Hindlimb muscle (tissue), 1 donor: ENCODE results near the gene SPTLC3. TPM values are rescaled to one million over a fixed set of nuclear protein-coding genes. Genes with fewer than 3 reads are reported as not detected.
A peak's percentile ranks its signal among the peaks of the same experiment; 100 is the strongest.

ENCODE experiments used
- DNase-seq: peaks from one replicate; pipeline ENCODE4 v3.0.0-alpha.2; 2013
- polyA plus RNA-seq: library from polyadenylated mRNA; unstranded; fragments of 120-200 nt; gene quantifications from one replicate; pipeline ENCODE4 v1.2.1, GENCODE V29; 2013; ENCODE audit not compliant: insufficient read length

SPTLC3 gene
- polyA plus RNA-seq, 1 donor: 1.5 TPM

DNA sequence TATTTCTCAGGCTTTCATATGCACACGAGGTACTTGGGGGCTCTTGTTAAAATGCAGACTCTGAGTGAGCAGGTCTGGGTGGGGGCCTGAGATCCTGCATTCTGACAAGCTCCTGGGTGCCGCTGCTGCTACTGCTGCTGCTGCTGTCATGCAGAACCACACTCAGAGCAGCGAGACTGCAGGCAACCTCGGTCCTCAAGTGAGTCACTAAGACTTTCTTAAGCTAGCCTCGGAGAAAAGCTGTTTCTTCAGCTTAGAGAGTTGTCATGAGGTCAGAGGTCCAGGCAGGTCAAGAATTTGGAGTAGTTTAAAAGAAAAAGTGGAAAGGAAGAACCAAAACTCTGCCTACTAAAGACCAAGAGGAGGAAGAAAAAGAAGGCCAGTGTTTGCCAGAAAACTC, 92.9 kb downstream of the SPTLC3 start:
- DNase-seq: no peak

DNA sequence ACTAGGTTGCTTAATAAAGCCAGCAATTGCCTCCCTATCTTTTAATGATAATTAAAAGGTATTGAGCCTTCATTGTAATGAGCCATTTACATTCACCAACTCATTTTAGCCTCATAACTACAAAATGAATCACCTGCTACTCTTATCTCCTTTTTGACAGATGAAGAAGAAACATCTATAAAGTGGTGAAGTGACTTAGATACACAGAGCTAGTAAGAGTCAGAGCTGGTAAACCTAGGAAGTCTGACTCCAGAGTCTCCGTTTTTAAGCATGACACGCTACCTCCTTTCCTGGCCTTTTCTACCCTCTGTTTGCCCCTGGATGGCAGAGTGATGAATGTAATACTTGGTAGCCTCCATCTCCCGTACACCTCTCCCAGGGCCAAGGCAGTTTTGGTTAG, 93.5 kb downstream of the SPTLC3 start:
- no peak for DNase-seq

DNA sequence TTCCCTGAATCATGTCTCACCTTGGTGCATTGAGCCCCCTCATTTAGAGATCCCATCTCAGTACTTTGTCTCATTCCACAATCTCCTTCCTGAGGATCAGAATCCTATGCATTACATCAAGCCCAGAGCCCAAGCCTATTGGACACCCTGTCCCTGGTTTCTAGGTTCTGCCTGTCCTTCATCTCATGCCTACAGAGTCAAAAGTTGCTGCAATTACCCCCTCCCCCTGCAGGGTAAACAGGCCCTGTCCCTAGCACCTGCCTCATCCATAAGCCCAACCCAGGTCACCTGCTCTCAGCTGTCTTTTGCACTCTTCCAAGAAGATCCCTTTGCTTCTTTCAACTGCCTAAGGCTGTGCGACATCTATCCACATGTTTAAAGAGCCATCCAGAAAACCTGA, 93.9 kb downstream of the SPTLC3 start:
- no peak for DNase-seq

DNA sequence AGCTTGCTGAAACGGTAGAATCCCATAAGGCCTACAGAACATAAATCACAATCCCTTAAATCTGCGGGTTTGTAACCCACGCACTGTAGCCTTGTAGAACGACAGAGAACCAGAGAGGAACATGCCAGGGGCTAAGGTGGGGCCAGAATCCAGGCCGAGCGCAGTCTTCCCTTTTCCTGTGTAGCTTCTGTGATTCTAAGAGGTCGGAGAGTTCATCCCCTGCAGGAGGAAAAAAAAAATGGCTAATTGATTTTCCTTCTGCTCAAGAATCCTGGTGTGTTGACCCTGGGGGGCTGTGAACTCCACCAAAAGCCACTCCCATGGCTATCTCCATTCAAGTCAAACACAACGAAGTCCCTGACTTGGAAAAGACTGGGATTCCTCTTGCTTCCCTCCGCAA, 96.3 kb downstream of the SPTLC3 start:
- DNase-seq: no peak

DNA sequence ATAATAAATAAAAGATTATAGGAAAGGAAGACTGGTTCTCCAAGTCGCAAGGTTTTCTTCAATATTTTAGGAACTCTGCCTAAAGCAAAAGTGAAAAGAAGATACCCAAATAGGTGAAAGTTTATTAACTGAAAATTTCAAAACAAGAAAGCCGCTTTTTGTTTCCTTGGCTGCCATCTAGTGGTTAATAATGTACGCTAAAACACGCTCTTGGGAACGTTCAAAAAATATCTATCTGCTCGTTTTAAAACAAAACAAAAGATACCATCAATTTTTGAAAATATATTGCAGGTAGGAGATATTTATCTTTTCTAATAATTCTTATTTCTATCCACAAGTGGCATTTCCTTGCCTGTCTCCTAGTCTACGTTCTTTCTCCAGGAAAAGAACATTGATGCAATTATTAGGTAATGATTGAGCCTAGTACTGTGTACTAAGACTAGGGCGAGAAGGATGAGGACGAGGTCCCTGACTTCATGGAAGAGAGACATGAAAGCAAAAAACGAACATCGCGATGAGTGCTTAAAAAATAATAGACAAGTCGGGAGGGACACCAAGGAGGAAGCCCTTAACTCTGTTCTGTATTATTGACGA, 97.2 kb downstream of the SPTLC3 start:
- no peak for DNase-seq

DNA sequence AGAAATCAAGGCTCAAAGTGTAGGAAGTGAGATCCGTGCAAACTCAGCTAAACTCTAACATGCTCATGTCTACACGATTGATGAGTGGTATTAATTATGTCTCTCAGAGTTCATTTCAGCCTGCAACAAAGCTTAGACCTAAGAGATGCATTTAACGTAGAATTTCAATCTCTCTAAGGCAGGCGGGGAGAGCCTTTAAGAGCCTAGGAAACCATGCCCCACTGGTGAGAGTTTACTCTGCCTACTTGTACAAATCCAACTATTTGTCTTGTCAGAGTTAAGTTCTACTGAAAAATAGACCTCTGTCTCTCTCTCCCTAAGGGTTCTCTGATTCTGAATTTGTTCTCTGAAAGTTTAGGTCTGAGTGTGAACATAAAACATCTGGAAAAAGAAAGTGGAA, 100.9 kb downstream of the SPTLC3 start:
- DNase-seq: no peak

DNA sequence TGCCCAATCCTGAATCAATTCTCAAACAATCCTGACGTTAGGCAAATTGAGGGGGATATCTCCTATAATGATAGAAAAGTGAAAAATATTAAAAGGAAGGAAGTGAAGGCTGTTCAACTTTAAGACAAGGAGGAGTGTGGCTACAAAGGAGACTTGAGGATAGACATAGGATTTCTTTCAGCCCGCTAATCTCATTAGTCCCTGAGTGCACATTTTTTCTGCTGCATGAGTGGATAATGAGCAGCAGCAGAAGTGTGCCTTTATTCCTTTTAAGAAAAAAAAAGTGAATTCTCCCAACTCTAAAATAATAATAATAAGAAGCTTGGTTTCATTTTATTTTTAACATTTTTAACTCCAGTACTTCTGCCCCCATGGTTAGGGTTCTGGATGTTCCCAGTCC, 102.0 kb downstream of the SPTLC3 start:
- no peak for DNase-seq

DNA sequence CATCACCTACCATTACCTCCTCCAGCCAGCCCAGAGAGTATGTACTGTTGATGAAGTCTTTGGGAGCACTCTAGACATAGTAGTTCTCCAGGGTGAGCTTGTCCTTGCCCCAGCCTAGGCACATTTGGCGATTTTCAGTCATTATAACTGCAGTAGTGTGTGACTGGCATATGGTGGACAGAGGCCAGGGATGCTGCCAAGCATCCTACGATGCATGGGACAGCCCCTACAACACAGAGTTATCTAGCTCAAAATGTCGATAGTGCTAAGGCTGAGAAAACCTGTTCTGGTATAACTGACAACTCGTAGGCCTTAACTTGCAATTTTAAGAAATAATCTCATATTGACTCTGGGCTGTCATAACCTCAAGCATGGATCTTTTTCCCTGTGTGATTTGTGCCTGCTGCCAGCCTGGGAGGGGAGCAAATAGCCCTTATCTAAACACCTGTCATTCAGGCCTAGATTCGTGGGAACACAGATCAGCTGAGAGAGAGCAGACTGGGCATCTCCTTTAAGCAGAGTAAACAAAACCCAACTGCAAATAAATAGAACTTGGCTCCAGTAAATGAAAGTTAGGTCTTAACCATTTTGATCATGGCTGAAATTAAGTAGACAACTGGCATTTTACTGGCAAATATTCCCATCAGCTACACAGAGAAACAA, 102.6 kb downstream of the SPTLC3 start:
- DNase-seq: no peak

DNA sequence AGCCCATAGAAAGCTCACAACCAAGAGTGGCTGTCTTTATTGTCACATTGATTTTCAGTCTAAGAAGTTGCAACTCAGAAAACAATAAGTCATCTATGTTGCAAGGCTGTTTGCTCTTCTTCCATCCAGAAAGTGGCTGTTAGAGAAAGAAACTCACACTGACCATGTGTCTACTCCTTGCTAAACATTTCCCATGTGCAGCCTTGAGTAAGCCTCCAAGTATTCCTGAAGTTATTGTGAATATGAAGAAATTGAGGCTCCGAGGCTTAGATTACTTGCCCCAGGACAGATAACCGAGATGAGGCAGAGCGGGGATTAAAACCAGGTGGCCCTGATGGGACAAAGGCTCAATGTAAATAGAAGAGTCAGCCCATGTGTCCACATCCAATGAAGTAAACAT, 105.0 kb downstream of the SPTLC3 start:
- no peak for DNase-seq

DNA sequence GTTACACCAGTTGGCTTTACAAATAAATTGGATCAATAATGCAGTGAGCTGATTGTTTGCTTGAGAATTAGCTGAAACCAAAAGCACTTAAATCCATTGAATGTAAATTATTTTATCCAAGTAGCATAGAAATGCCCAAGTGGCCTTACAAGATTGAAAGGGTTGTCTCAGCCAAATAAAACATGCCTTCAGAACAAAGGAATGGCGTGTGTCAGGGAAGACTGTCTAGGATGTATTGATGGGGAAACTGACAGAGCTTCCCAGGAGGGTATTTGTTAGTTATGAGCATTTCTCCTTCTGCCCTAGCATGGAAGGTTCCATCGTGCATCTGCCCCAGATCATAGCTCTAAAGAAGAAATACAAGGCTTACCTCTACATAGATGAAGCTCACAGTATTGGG, 108.4 kb downstream of the SPTLC3 start:
- no peak for DNase-seq

DNA sequence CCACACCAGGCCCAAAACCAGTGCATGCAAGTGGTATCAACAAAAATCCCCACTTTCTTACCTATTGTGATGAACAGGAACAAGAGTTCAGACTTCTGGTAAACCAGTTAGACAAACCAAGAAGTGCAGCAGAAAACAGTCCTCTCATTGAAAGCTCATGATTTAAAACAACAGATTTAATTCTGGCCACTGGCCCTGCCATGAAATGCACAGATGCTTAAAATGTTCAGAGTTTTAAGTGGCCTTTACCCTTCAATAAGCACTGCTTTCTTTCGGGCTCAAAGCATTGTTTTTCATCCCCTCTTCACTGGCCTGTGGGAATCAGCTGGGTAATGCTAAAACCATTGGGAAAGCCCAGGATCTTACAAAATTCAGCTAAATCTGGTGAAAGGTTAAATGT, 109.9 kb downstream of the SPTLC3 start:
- DNase-seq: no peak

DNA sequence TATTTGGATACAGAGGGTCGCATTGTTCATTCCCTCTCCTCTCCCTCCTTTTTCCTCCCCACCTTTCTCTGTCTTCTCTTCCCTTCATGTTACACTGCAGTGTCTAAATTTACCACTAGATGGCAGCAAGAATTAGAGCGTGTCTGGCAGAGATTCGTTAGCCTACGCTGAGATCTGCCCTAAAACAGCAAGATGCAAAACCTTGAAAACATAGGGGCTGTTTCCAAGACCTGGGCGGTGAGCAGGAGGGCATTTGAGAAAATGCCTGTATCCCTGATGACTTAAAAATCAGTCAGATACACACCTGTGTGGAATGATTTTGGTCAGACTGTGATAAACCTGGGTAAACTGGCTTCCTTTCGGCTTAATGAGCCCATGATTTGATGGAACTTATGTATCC, 110.8 kb downstream of the SPTLC3 start:
- peak; percentile 75 for DNase-seq

DNA sequence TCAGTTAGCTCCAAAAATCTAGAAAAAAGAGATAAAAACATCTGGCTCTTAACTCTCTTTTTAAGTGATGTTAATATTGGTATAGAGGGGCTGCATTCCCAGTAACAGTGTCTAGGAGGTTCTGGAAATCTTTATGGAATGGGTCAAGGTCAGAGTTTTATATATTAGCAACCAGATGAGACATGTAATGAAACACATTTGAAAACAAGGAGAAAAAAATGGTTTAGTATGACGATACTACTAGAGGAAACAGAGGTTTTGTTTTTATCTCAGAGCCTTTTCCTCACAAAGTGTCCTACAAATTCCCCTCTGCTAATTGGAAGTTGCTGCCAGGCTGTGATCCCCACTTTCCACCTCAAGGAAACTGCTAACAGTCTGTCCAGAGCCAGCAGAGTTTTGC, 111.7 kb downstream of the SPTLC3 start:
- DNase-seq: no peak

DNA sequence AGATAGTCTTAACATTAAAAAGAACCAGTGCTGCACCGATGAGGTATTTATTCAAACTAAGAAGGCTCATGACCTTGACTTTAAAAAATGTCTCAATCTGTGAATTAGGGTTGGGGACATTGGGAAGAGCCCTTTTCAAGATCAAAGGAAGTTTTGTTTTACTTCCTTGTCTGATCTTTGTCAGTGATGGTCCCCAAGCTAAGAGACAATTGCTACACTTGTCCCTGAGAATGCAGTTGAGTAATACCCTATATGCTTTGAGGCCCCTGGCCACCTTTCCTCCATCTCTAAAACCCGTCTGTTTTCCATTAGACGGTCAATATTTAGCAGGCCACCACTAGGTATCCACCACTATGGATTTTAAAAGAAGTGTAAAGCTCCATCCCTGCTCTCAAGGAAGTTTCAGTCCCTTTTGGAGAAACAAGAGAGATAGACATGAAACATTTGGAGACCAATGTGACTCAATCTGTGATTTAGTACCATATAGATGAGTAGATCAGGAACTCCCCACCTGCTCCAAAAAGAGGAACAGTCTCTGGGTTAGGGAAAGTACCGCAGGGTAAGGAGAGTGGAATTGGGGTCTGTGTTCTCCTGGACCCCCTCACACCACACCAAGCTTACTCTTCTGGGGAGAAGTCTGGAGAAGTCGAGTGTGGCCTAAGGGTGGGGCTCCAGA, 113.2 kb downstream of the SPTLC3 start:
- no peak for DNase-seq

DNA sequence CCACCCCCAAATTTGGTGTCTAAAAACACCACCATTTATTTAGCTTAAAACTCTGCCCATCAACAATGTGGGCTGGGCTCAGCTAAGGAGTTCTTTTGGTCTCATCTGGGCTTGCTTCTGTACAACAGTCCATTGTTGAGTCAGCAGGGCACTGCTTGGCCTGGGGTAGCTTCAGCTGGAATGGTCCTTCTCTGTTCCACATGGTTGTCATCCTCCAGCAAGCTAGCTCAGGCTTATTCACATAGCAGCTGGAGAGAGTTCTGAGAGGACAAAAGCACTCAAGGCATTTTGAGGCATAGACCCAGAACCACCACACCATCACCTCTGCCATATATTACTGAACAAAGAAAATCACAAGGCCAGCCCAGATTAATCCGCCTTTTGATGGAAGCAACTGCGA, 116.7 kb downstream of the SPTLC3 start:
- no peak for DNase-seq

DNA sequence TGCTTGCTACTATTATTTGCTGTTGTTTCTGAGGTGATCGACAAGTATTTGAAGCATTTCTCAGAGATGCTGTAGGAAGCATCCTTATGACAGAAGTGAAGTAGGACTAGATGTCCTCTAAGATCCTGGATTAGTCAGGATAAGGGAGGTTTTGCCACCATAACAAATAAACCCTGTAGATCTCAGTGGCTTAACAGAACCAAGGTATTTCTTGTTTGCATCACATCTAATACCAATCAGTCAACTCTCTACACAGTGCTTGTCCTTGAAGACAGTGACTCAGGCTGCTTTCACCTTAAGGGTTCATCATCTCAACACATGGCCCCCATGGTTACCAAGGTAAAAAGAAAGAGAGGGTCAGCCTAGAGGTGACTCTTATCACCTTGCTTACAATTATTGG, 119.4 kb downstream of the SPTLC3 start:
- no peak for DNase-seq

DNA sequence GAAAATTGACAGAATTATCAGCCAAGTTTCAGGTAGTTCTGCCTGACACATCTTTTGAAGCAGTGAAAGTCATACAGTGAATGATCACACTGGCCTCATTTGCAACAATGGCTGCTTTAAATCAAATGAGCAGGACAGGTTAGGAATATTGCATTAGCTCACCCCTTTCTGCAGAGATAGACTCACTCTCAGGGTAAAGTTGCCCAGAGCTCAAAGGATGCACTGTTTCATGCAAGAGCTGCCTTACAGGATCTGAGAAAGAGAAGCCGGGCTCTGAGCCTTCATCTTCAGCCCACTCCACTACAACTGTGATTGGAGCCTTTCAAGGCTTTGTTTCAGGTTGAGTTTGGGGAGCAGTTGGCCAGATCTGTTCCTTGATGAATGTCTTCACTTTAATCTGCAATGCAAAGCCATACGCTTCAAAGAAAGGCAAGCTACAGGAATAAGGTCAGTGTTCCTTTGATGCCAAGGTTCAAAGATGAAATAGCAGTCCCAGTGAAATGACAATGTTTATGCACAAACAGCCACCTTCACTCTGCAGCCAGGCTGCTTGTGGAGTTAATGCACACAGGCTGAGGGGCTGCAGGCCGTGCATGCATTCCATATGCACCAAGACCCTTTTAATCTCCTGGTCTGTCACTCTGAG, 121.4 kb downstream of the SPTLC3 start:
- no peak for DNase-seq

DNA sequence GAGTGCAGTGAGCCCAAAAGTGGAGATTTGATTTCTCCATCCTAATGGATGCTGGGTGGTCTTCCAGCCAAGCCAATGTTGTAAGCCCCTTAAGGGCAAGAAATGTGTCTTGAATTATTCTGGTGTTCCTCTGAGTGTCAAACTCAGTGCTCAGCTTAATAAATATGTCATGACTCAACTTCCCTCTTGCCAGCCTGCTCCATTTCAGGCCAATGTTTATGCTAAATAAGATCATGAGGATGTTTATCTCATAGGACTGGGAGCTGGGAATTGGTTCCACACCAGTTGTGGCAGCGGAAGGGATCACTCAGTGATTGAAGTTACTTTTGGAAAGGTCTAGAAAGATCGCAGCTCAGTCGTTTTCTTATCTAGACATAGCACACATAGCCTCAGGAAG, 121.9 kb downstream of the SPTLC3 start:
- no peak for DNase-seq

DNA sequence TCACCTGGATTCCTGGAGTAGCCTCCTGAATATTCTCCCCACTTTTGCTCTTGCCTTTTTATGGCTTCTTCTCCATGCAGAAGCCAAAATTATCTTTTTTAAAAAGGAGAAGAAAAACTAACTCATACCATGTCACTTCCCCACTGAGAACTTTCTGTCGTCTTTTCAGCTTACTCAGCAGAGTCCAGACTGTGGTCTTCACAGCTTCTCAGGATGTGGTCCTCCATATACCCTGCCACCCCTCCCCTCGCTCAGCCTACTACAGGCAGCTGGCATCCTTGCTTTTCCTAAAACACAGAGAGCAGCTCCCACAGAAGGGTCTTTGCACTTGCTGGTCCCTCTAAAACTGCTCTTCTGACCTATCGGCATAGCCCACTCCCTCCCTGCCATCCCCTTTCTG, 122.9 kb downstream of the SPTLC3 start:
- no peak for DNase-seq

DNA sequence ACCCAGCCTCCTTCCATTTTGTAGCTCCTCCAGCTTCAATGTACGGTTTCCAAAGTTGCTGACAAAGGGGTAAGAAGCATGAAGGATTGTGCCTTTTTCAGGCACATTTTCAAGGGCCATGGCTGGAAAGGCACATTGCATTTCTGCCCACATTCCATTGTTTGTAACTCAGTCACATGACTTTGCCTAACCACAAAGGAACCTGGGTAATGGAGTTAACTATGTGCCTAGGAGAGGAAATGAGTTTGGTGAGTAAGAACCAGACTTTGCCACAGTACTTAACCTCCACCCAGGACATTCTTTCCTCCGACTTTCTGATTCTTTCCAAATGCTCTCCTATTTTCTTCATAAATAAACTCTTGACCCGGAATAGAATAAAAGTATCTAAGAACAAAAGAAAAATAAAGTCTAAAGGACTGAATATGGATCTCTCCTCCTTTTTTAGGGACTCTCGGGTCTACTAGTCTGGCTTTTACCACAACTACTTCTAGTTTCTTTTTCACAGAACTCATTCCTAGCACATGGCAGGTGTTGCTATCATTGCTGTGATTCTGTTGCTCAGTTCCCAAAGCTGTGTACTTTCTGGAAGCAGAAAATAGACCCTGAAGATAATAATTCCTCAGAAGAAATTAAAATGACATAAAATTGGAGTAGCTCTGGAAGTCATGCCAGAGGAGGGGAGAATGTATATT, 130.8 kb downstream of the SPTLC3 start:
- DNase-seq: no peak

DNA sequence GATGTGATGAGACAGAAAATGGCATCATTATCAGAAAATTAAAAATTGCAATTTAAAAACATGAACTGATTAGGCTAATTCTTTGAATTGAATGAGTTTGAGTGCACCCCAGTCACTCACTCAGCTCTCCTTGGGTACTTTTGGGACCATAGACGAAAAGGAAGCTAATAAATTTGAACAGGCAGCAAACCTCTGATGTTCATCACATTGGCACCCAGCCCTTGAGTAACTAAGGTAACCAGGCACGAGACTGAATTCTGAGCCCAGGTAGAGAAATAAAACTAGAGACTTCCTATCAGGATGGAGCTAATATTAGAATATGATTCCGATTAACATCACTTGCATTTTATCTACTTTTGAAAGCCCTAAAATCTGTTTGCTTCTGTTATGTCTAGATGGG, 131.4 kb downstream of the SPTLC3 start:
- no peak for DNase-seq

DNA sequence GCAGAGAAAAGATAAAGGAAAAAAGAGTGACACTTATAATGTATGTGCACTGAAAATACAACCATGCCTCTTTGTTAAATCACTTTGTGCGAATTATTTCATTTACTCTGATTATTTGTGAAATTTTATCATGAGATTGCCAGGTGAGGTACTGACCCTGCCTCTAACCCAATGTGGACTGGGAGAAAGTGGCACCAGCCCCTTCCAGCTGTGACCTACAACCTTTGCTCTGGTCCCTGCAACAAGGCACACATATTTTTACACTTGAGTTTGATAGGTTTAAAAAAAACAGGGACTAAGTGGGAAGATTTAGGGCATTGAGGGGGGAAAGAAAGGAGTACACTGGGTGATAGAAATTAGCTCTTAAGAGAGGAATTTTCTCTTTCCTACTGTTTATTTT, 132.0 kb downstream of the SPTLC3 start:
- no peak for DNase-seq

DNA sequence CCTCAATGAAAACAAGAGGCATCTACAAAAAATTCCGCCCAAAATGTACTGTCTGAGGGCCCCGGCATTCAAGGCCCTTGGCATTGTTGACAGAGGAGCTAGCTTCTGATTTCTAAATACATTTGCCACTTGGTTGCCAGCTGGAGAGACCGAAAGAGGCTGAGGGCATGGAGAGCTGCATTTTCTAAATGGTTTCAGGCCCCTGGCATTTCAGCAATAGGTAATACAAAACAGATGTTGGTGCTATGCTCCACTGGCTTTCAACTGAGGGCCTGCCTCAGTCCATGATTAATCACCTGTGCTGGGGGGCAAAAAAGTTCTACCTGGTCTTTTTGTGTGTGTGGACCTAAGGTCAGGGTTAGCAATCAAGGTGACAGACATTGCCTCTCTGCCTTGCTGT, 132.8 kb downstream of the SPTLC3 start:
- DNase-seq: no peak
